ENCODE measurements around the gene GALNTL6.

DNA sequence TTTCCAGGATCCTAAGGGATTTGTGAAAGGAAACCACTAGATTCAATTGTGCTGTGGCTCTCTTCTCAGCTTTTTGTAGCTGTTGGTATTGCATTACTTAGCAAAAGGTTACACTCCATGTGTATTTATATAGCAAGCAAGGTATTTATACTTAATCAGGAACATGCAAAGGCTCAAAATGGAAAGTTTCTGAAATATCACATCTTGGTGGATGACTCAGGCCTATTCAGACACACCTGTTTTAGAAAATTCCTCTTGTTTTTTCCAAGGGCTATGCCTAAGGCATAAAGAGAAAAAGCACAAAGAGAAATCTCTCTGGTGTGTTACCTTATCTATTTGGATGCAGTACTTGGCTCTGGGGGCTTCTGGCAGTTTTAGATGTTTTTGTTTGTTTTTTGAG is 1211.0 kb downstream of the GALNTL6 start:
- TF ChIP-seq, protein P1, sequence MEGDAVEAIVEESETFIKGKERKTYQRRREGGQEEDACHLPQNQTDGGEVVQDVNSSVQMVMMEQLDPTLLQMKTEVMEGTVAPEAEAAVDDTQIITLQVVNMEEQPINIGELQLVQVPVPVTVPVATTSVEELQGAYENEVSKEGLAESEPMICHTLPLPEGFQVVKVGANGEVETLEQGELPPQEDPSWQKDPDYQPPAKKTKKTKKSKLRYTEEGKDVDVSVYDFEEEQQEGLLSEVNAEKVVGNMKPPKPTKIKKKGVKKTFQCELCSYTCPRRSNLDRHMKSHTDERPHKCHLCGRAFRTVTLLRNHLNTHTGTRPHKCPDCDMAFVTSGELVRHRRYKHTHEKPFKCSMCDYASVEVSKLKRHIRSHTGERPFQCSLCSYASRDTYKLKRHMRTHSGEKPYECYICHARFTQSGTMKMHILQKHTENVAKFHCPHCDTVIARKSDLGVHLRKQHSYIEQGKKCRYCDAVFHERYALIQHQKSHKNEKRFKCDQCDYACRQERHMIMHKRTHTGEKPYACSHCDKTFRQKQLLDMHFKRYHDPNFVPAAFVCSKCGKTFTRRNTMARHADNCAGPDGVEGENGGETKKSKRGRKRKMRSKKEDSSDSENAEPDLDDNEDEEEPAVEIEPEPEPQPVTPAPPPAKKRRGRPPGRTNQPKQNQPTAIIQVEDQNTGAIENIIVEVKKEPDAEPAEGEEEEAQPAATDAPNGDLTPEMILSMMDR (conservative IDR thresholded peaks at IDR 0.05 in 1 of 2, IDR thresholded peaks at IDR 0.05 in 1 of 2; ENCODE audit: low read depth in 1 of 2, low read length in 2 of 2), result no peak
- TF ChIP-seq EZH2 (IDR thresholded peaks at IDR 0.05; ENCODE audit: low read length, missing control alignments), result no peak
